Posterior cingulate gyrus (tissue), 11 donors: ENCODE results near the gene UPF1.

Source experiments
- DNase-seq, 10 donors: peaks; one replicate each; pipeline versions ENCODE4 v3.0.0 to v3.0.0-alpha.2; 2020 to 2021; ENCODE audit warnings: mixed read lengths in 3 of 10
- intact Hi-C: fragments of 100-400 bp; cut with DNase I; formaldehyde crosslinking; loops from one replicate; pipeline ENCODE4 v1.15.1; 2023

The UPF1 gene

DNA sequence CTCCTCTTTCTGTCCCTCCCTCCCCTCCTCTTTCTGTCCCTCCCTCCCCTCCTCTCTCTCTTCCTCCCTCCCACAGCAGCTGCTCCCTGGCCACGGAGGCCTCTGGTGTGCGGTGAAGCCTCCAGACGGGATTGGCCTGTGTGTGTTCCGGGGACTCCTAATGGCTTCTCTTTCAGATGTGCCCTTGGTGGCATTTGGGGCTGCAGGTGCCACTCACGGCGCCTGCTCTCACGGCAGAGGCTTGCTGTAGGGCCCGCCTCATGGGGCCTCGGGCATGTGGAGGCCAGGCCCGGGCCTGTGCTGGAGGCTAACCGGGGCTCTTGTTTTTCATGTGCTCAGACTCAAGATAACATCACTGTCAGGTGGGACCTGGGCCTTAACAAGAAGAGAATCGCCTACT, 20.9 kb downstream of the UPF1 start:
- peak in 2 of 10 donors; percentile 31 for DNase-seq
- intact Hi-C loops = no loop called here

DNA sequence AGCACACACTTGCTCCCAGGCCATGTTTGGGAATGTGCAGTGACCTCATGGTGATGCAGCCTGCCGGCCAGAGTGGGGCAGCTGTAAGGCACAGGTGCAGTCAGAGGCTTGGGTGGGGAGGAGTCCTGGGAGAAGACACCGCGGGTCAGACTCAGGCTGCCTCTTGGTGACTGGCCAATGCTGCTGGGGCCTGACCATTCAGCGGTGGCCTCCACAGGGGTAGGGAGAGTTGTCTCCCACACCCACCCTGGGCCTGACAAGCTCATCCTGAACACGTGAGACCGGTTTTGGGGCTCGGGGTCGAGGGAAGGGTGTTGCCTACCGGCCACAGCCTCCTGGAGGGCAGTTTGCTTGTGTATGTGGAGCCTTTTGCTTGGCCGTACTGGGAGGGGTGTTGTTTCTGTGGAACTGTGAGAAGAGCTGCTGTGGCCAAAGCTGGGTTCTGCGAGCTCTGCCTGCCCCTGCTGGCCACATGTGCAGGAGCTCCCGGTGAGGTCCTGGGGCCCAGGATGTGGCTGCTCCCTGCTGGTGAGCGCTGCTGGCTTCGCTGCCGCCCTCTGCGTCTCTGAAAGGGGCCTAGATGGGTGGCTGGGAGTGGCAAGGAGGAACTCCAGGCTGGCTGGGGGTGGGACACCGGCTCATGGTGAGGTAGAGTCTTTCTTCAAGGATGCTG, 22.1 kb downstream of the UPF1 start:
- peak in 2 of 10 donors; percentile 65 to 67 for DNase-seq
- intact Hi-C loops = no loop called here

DNA sequence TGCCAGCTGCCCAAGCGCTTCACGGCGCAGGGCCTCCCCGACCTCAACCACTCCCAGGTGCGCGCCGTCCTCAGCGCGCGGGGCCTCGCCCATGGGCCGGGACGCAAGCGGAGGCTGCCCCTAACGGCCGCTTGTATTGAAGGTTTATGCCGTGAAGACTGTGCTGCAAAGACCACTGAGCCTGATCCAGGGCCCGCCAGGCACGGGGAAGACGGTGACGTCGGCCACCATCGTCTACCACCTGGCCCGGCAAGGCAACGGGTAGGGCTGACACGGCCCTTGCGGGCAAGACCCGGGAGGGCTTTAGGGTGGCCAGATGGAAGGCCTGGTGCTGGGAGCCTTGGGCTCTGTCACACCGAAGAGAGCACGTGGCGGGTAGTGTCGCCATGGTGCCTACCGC, 23.2 kb downstream of the UPF1 start:
- DNase-seq = peak in 1 of 10 donors; percentile 85
- intact Hi-C loops = no loop called here

DNA sequence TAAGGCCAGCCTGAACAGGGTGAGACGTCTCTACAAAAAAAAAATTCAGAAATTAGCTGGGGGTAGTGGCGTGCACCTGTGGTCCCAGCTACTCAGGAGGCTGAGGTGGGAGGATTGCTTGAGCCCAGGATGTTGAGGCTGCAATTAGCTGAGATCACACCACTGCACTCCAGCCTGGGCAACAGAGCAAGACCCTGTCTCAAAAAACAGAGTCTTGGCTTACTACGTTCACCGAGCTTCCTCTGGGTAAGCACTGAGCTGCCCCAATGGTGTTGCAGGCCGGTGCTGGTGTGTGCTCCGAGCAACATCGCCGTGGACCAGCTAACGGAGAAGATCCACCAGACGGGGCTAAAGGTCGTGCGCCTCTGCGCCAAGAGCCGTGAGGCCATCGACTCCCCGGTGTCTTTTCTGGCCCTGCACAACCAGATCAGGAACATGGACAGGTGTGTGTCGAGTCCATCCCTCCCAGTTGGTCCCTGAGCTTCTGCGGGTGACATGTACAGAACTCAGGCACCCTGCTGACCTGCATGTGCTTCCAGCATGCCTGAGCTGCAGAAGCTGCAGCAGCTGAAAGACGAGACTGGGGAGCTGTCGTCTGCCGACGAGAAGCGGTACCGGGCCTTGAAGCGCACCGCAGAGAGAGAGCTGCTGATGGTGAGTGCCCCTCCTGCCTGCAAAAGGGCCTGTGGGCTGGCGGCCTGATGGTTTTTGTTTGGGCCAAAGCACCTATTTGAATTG, 24.1 kb downstream of the UPF1 start:
- peak in 1 of 10 donors; percentile 73 for DNase-seq
- intact Hi-C loops = no loop called here

DNA sequence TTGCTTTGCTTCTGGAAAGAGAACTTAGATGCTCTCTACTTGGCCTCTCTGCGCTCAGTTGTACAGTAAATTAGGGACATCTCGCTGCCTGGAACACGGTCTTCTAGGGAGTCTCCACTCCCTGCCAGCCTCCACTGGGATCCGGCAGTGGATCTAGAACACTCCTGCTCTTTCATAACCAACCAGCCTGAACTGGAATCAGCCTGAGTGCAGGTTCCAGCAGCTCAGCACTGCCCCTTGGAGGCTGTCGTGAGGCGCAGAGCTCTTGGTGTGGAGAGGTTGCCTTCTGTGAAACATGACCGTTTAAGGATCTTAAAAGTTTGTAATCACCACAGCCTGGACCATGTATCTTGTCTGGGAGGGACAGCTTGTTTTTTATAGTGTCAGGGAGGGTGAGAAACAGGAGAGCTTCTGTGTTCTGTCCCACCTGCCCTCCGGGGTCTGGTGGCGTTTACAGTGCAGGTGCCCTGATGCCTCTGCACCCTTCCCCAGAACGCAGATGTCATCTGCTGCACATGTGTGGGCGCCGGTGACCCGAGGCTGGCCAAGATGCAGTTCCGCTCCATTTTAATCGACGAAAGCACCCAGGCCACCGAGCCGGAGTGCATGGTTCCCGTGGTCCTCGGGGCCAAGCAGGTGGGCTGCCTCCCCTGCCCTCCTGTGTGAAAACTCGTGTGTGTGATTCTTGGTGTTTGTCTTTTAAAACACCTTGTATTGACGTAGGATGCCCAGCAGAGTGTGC, 24.8 kb downstream of the UPF1 start:
- intact Hi-C loops = no loop called here
- peak; percentile 65 to 97 (median 78) for DNase-seq

DNA sequence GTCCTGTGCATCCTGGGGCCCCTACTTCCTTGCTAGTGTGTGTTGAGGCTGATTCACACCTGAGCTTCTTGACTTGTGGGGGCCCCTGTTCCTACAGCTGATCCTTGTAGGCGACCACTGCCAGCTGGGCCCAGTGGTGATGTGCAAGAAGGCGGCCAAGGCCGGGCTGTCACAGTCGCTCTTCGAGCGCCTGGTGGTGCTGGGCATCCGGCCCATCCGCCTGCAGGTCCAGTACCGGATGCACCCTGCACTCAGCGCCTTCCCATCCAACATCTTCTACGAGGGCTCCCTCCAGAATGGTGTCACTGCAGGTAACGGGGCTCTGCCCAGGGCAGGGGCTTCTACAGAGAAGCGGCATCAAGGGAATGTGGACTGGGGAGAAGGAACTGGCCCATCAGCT, 25.5 kb downstream of the UPF1 start:
- no peak for DNase-seq
- intact Hi-C loops = no loop called here

DNA sequence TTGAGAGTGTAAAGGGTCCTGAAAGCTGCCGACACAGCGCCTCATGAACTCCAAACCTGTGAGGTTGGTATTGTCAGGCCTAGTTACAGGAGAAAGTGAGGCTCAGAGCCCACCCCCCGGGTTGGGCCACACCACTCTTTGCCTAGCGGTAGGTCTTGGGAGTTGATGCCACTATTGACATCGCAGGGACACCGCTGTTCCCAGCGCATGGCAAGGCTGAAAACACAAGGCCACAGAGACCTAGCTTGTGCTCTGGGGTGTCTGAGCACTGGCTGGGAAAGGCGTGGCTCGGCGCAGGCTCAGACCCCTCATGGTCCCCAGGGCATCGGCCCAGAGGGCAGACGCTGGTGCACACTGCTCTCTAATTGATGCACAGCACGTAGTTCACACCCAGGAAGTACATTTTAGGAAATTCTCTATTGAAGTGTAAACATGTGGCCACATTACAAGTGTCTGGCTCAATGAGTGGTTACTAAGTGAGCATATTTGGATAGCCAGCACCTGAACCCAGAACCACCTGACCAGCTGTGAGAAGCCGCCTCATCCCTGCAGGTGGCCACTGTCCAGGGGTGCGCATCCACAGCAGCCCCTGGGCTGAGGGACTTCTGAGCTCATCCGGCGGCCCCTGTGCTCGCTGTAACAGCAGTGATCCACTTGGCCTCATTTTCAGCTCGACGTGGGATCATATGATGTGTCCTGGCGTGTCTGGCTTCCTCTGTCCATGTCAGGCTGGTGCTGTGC, 27.3 kb downstream of the UPF1 start:
- intact Hi-C loops = no loop called here
- DNase-seq = no peak

DNA sequence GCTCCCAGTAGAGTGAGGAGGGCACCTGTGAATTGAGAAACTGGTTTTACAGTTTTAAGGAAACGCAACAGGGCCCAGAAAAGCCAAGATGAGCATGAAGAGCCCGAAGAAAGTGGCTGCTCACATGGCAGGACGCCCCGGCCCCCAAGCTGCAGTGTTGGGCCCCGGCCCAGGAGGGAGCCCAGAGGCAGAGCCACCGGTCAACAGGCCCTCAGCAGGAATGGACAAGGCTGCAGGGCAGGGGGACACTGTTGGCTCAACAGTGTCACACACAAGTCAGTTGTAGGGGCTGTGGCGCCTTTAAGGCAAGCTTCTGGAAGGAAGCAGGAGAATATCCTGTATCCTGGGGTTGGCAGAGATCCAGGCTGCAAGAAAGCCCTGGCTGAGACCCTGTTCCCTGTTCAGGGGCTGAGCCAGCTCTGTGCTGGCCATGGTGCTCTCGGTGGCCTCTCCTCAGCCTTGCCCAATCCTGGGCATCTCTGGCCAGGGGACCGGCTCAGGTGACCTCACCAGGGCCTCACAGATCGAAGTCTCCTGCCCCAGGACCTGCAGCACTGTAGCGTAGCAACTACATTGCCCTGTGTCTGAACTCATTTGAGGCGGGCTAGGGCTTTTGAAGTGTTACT, 28.0 kb downstream of the UPF1 start:
- intact Hi-C loops = no loop called here
- peak in 1 of 10 donors; percentile 66 for DNase-seq

DNA sequence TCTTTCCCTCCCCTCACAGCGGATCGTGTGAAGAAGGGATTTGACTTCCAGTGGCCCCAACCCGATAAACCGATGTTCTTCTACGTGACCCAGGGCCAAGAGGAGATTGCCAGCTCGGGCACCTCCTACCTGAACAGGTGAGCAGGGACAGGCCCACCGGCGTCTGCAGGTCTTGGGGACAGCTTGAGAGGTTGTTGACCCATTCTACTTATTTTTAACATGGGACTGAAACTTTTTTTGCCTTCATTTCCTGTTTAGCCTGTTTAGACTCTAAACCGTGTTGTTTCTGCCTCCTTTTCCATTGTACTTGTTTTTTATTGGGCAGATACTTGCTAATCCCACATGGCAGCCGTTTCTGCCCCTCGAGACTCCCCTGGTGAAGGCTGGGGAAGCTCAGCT, 28.5 kb downstream of the UPF1 start:
- no peak for DNase-seq
- intact Hi-C loops = no loop called here

DNA sequence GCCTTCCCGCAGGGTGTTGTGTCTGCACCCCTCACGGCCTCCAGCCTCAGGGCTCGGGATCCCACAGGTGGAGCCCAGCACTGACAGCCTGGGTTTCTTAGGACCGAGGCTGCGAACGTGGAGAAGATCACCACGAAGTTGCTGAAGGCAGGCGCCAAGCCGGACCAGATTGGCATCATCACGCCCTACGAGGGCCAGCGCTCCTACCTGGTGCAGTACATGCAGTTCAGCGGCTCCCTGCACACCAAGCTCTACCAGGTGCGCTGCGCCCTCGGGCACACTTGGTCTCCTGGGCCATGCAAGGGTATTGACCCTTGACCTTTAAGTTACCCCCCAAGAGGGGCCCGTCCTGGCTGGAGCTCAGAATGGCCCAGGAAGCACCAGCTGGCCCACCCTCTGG, 29.0 kb downstream of the UPF1 start:
- peak in 1 of 10 donors; percentile 82 for DNase-seq
- intact Hi-C loops = no loop called here

DNA sequence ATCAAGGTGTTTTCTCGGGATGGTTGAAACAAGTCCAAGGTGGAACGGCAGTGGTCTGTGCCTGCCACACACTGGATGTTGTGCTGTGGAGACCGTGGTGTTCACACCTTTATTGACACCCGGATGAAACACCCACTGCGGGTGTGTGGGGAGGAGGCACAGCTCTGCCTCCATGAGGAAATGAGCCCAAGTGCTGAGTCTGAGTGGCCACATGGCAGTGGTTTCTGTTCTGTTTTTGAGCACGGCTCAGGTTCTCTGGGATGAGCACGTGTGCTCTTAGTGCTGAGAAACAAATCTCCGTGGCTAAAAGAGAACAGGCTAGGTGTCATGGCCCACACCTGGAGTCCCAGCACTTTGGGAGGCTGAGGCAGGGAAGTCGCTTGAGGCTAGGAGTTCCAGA, 29.5 kb downstream of the UPF1 start:
- intact Hi-C loops = no loop called here
- DNase-seq = no peak

DNA sequence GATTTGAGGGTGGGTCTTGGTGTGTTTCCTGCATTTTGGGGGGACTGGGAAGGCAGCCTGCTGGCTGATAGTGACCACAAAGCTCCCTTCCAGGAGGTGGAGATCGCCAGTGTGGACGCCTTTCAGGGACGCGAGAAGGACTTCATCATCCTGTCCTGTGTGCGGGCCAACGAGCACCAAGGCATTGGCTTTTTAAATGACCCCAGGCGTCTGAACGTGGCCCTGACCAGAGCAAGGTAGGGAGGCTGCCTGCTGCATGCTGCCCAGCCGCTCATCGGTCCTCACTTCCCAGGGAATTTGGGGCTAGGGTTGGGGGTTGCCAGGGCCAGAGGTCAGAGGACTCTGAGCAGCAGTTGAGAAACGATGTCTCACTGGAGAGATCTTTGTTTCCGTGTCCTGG, 30.2 kb downstream of the UPF1 start:
- intact Hi-C loops = no loop called here
- DNase-seq = no peak

DNA sequence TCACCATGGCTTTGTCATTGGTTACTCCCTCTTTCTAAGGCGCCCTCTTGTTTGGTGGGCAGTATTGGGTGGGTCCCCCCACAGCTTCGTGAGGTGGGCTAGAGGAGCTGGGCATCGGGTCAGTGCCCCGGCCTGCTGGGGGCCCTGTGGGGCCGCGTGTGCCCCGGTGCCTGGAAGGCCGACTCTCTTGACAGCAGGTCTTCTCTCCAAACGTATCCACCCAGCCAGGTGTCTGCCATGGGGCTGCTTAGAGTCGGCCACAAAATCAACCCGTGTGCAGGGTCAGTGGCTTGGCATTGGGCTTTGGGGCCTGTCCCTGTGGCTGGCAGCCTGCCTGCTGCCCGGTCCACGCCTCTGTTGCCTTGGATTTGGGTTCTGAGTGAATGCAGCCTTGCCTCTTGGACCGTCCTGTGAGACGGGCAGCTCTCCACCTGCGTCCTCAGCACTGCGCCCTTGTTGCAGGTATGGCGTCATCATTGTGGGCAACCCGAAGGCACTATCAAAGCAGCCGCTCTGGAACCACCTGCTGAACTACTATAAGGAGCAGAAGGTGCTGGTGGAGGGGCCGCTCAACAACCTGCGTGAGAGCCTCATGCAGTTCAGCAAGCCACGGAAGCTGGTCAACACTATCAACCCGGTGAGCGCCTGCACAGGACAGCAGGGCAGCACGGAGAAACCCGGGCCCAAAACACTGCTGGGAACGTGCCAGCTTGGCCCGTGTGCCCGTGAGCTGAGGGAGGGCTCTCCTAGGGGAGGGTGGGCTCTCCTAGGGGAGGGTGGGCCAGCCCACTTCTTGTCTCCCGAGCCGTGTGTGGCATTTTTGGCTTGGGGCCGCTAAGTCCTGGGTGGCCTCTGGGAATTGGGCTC, 31.4 kb downstream of the UPF1 start:
- intact Hi-C loops = no loop called here

DNA sequence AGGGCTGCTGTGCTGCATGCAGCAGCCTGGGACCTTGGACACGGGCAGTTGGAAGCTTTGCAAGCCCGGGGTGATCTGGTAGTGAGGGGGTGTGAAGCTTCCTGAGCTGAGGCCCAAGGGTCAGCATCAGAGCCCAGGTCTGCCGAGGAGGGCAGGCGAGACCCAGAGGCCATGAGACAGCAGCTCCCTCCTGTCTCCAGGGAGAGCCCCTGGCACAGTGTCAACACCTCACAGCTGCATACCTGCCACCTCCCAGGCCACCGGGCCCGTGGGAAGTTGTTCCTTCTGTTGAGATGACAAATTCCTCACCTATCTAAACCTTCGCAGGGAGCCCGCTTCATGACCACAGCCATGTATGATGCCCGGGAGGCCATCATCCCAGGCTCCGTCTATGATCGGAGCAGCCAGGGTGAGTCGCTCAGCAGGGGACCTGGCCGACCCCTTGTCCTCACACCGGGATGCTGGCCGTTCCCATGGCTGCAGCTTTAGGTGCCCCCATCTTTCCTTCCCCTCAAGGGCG, 32.1 kb downstream of the UPF1 start:
- intact Hi-C loops = no loop called here
- DNase-seq = peak in 1 of 10 donors; percentile 66

More for the DNA sequence above, 31.4 kb downstream of the UPF1 start:
- DNase-seq = peak in 1 of 10 donors; percentile 75

DNA sequence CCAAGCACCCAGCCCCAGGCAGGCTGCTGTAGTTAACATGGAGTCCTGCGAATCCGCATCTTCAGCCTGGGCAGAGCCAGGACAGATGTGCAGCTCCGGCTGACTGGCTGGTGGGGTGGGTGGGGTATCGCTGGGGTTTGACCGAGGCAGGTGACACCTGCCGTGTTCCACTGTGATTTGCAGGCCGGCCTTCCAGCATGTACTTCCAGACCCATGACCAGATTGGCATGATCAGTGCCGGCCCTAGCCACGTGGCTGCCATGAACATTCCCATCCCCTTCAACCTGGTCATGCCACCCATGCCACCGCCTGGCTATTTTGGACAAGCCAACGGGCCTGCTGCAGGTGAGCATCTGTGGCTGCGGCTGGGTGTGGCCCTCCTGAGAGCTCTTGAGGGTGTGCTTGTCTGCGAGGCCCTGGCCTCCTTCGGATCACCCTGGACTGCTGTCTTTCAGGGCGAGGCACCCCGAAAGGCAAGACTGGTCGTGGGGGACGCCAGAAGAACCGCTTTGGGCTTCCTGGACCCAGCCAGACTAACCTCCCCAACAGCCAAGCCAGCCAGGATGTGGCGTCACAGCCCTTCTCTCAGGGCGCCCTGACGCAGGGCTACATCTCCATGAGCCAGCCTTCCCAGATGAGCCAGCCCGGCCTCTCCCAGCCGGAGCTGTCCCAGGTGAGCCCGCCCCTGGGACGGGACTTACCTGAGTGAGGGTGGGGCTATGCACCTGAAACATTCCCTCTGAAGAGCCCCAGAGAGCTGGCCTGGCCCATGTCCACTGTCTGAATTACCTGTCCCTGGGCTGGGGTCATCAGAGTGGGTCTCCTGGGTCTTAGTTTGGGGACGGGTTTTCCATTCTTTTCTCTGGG, 33.6 kb downstream of the UPF1 start:
- peak in 1 of 10 donors; percentile 67 for DNase-seq
- intact Hi-C loops = no loop called here

DNA sequence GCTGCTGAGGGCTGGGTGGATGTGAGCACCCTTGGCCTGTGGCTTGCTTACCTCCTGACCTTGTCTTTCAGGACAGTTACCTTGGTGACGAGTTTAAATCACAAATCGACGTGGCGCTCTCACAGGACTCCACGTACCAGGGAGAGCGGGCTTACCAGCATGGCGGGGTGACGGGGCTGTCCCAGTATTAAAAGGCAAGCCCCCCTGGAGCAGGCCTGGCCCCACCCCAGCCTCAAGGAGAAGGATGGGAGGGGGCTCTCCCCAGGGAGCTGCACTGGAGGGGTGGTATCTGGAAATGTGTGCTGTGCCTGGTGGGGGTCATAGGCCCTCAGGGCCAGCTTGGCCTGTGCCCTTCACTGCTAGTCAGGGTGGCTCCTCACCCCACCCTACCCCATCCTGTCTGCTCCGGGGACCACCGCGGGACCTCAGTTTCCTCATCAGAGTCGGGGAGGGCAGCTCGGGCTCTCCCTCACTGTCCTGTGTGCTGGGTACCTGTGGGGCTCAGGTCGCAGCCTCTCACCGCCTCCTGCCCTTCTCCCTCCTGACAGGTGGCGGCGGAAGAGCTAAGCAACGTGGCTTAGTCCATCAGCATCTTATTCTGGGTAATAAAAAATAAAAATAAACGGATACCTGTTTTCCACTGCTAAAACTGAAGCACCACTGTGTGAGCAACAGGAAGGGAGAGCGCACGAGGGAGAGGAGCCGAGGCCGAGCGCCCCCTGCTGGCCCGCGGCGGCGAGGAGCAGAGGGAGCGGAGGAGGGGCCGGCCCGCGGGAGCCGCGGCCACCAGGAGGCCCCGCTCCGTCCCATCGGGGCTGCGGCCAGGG, 34.4 kb downstream of the UPF1 start:
- intact Hi-C loops = loop anchor here (2.0 kb wide), 1 partner anchor 53 kb away; the partner anchor contains the start of genes COPE and DDX49
- DNase-seq = peak in 8 of 10 donors; percentile 64 to 96 (median 73)

DNA sequence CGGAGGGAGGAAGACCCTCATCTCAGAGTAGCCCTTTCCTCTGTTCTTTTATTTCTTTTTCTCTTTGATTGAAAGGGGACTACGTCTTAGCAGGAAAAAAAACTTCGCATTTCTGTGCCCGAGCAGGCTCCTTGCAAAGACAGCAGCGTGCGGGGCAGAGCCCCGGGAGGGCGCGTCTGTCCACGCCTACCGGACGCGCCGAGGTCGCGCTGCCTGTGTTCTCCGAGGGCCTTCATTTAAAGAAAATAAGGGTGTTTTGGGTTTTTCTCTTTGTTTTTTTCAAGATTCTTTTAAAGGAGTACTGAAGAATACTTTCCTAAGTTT, 35.0 kb downstream of the UPF1 start:
- DNase-seq = no peak
- intact Hi-C loops = loop anchor here (2.0 kb wide), 1 partner anchor 52 kb away; the partner anchor contains the start of genes COPE and DDX49
